MM.1S (cell line): ENCODE results near the gene UGT1A7.
"Not testable (repeated sequence)": the region's sequence is repeated elsewhere in the genome, so short reads cannot be mapped to it uniquely, and the experiment has no call there.

Experiments used
- CTCF ChIP-seq: fragments of 300-600 bp; sonication (generic); IDR thresholded peaks from 2 replicates; pipeline ENCODE4 v1.5.1; 2016; ENCODE audit warnings: antibody characterized with exemption, low read length, mixed read lengths
- EZH2 ChIP-seq: fragments of 300-600 bp; sonication (generic); optimal IDR thresholded peaks from 2 replicates; pipeline ENCODE3; 2017; ENCODE audit warnings: low read depth, mild to moderate bottlenecking, antibody characterized with exemption, low read length, mixed read lengths
- EZH2phosphoT487 ChIP-seq: fragments of 300-600 bp; sonication (generic); IDR thresholded peaks from 2 replicates; pipeline ENCODE4 v1.6.1; 2018; ENCODE audit warnings: antibody characterized with exemption, low read length

DNA sequence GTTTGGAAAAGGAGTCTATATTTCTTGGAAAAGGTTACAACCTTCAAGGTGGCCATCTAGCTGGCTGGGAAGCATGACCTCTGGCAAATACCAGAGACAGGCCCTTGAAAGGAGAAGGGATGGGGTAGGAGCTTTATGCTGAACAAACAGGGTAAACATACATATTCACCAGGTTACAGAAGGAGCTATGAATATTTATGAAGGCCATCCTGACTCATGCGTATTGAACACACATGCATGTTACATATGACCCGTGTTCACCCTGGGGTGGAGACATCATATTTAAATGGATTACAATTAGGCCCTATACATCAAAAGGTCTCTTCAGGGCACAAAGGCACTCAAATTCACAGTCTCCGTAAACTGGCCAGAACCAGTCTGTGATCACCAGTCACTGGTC is 25.8 kb upstream of the UGT1A7 start:
- TF ChIP-seq CTCF, EZH2, EZH2phosphoT487: not testable (repeated sequence)
